MM.1S (cell line): ENCODE measurements around the gene GLI1.

ENCODE experiments used
- DNase-seq: peaks from one replicate; pipeline ENCODE4 v3.0.0-alpha.2; 2015
- H2AFZ ChIP-seq: fragments of 300-600 bp; sonication (generic); 2 replicates; pipeline ENCODE4 v1.6.0; 2016; ENCODE audit warnings: antibody characterized with exemption, low read length
- H3F3A ChIP-seq: fragments of 300-600 bp; sonication (generic); 2 replicates; pipeline ENCODE4 v1.6.1; 2016; ENCODE audit warnings: mild to moderate bottlenecking, antibody characterized with exemption, low read length, moderate library complexity, mixed read lengths; ENCODE audit not compliant: insufficient read depth
- H3K27ac ChIP-seq: fragments of 300-600 bp; sonication (generic); 2 replicates; pipeline ENCODE4 v1.5.1; 2016; ENCODE audit warnings: mild to moderate bottlenecking, low read length
- H3K27me3 ChIP-seq: fragments of 300-600 bp; sonication (generic); replicated peaks from 2 replicates; pipeline ENCODE4 v1.6.0; 2016; ENCODE audit warnings: low read length; ENCODE audit not compliant: insufficient read depth
- H3K36me3 ChIP-seq: fragments of 300-600 bp; sonication (generic); replicated peaks from 2 replicates; pipeline ENCODE4 v1.6.1; 2016; ENCODE audit warnings: mild to moderate bottlenecking, low read length, mixed read lengths; ENCODE audit not compliant: insufficient read depth
- H3K4me1 ChIP-seq: fragments of 300-600 bp; sonication (generic); 2 replicates; pipeline ENCODE4 v1.6.1; 2016; ENCODE audit warnings: low read length, mixed read lengths
- H3K4me2 ChIP-seq: fragments of 300-600 bp; sonication (generic); 2 replicates; pipeline ENCODE4 v1.6.0; 2016; ENCODE audit warnings: low read depth, low read length
- H3K4me3 ChIP-seq: fragments of 300-600 bp; sonication (generic); 2 replicates; pipeline ENCODE4 v1.5.1; 2016; ENCODE audit warnings: low read length, mixed read lengths
- H3K79me2 ChIP-seq: fragments of 300-600 bp; sonication (generic); 2 replicates; pipeline ENCODE4 v1.6.1; 2016; ENCODE audit warnings: mixed run types, low read length, mixed read lengths
- H3K9ac ChIP-seq: fragments of 300-600 bp; sonication (generic); 2 replicates; pipeline ENCODE4 v1.6.1; 2016; ENCODE audit warnings: low read length, mixed read lengths
- H3K9me2 ChIP-seq: fragments of 300-600 bp; sonication (generic); replicated peaks from 2 replicates; pipeline ENCODE4 v1.6.1; 2016; ENCODE audit warnings: mild to moderate bottlenecking, low read length, mixed read lengths; ENCODE audit not compliant: insufficient read depth
- H3K9me3 ChIP-seq: fragments of 300-600 bp; sonication (generic); replicated peaks from 2 replicates; pipeline ENCODE4 v1.6.1; 2016; ENCODE audit warnings: mild to moderate bottlenecking, low read length, mixed read lengths; ENCODE audit not compliant: insufficient read depth
- H4K20me1 ChIP-seq: fragments of 300-600 bp; sonication (generic); 2 replicates; pipeline ENCODE4 v1.6.1; 2016; ENCODE audit warnings: mild to moderate bottlenecking, low read length, moderate library complexity, mixed read lengths; ENCODE audit not compliant: insufficient read depth
- EZH2 ChIP-seq: fragments of 300-600 bp; sonication (generic); optimal IDR thresholded peaks from 2 replicates; pipeline ENCODE3; 2017; ENCODE audit warnings: low read depth, mild to moderate bottlenecking, antibody characterized with exemption, low read length, mixed read lengths
- EZH2phosphoT487 ChIP-seq: fragments of 300-600 bp; sonication (generic); IDR thresholded peaks from 2 replicates; pipeline ENCODE4 v1.6.1; 2018; ENCODE audit warnings: antibody characterized with exemption, low read length
- TF ChIP-seq, protein P1 (sequence below): fragments of 300-600 bp; sonication (generic); IDR thresholded peaks from 2 replicates; pipeline ENCODE4 v1.5.1; 2016; ENCODE audit warnings: antibody characterized with exemption, low read length, mixed read lengths

The GLI1 gene

GRCh38 chr12:57521525-57522010 lies 62.0 kb downstream of the GLI1 start:
- no peaks in the 10 kb centered on the region for H4K20me1 ChIP-seq
- peak overlapping the region; percentile 70 for H3K9ac ChIP-seq
- 0 out of 2 replicates have a peak, but pooled peaks cover 6% of the 10 kb centered on the region for H3K36me3 ChIP-seq
- H3K27ac ChIP-seq: peak overlapping the region; percentile 92
- H3K27me3 ChIP-seq: no peaks in the 10 kb centered on the region
- TF ChIP-seq EZH2: no peak
- TF ChIP-seq, protein P1, sequence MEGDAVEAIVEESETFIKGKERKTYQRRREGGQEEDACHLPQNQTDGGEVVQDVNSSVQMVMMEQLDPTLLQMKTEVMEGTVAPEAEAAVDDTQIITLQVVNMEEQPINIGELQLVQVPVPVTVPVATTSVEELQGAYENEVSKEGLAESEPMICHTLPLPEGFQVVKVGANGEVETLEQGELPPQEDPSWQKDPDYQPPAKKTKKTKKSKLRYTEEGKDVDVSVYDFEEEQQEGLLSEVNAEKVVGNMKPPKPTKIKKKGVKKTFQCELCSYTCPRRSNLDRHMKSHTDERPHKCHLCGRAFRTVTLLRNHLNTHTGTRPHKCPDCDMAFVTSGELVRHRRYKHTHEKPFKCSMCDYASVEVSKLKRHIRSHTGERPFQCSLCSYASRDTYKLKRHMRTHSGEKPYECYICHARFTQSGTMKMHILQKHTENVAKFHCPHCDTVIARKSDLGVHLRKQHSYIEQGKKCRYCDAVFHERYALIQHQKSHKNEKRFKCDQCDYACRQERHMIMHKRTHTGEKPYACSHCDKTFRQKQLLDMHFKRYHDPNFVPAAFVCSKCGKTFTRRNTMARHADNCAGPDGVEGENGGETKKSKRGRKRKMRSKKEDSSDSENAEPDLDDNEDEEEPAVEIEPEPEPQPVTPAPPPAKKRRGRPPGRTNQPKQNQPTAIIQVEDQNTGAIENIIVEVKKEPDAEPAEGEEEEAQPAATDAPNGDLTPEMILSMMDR: no peak
- no peak for TF ChIP-seq EZH2phosphoT487
- H3K4me1 ChIP-seq: peaks cover 23% of the 10 kb centered on the region
- peak overlapping the region; percentile 60; the same call in 1 of the 2 replicates for H3K4me3 ChIP-seq
- no peaks in the 10 kb centered on the region for H3K9me3 ChIP-seq
- H3K79me2 ChIP-seq: peaks cover 71% of the 10 kb centered on the region
- H3K4me2 ChIP-seq: peak overlapping the region; percentile 45
- DNase-seq: peak; percentile 5
- H3K9me2 ChIP-seq: no peaks in the 10 kb centered on the region
- H3F3A ChIP-seq: peaks cover 34% of the 10 kb centered on the region
- peak overlapping the region; percentile 53 for H2AFZ ChIP-seq
